DMS79 treated with DMSO at 0.1 percent for 48 hours (cell line): ENCODE data around the gene SLC4A2.

Experiments used
- DNase-seq: peaks from one replicate; lab custom pipeline; 2025; lab: John Stamatoyannopoulos, UW

Gene SLC4A2

GRCh38 chr7:151095828-151096475 is 36.6 kb downstream of the SLC4A2 start:
- DNase-seq: no peak

GRCh38 chr7:151099486-151100211 is 40.3 kb downstream of the SLC4A2 start:
- DNase-seq: no peak

GRCh38 chr7:151100921-151101320 is 41.5 kb downstream of the SLC4A2 start:
- no peak for DNase-seq

- DNase-seq: no peak
Observed at GRCh38 chr7:151101621-151102396, 42.4 kb downstream of the SLC4A2 start.

- DNase-seq: no peak
Observed at GRCh38 chr7:151102991-151103390, 43.6 kb downstream of the SLC4A2 start.

GRCh38 chr7:151103973-151104372 is 44.6 kb downstream of the SLC4A2 start:
- DNase-seq: no peak

GRCh38 chr7:151104411-151105235 is 45.2 kb downstream of the SLC4A2 start:
- DNase-seq: no peak

GRCh38 chr7:151107882-151108281 is 48.5 kb downstream of the SLC4A2 start:
- no peak for DNase-seq

GRCh38 chr7:151109094-151110048 is 50.0 kb downstream of the SLC4A2 start:
- DNase-seq: no peak

- DNase-seq: no peak
Observed at GRCh38 chr7:151110236-151110940, 51.0 kb downstream of the SLC4A2 start.

GRCh38 chr7:151110941-151111645 is 51.7 kb downstream of the SLC4A2 start:
- no peak for DNase-seq

GRCh38 chr7:151113344-151114150 is 54.2 kb downstream of the SLC4A2 start:
- DNase-seq: no peak

- no peak for DNase-seq
Observed at GRCh38 chr7:151114151-151115090, 55.0 kb downstream of the SLC4A2 start.

- no peak for DNase-seq
Observed at GRCh38 chr7:151115121-151115835, 55.9 kb downstream of the SLC4A2 start.

GRCh38 chr7:151115836-151116418 is 56.5 kb downstream of the SLC4A2 start:
- DNase-seq: no peak

- no peak for DNase-seq
Observed at GRCh38 chr7:151116603-151117440, 57.4 kb downstream of the SLC4A2 start.
